HL-60 (cell line): ENCODE measurements around the gene COL20A1.

Source experiments
- CTCF ChIP-seq: IDR thresholded peaks from one replicate; pipeline ENCODE4 v1.5.1; 2011; ENCODE audit warnings: low read length, control low read depth, inconsistent platforms; ENCODE audit not compliant: insufficient read depth
- GABPA ChIP-seq: IDR thresholded peaks from 2 replicates; pipeline ENCODE4 v1.6.1; 2012; ENCODE audit warnings: low read depth
- POLR2AphosphoS5 ChIP-seq: IDR thresholded peaks from 2 replicates; pipeline ENCODE4 v1.6.1; 2012; ENCODE audit warnings: low read depth
- TF ChIP-seq, protein P1 (sequence below): IDR thresholded peaks from 2 replicates; pipeline ENCODE4 v1.6.1; 2012; ENCODE audit warnings: low read depth; ENCODE audit not compliant: insufficient replicate concordance

- TF ChIP-seq CTCF, result no peak
- TF ChIP-seq, protein P1, sequence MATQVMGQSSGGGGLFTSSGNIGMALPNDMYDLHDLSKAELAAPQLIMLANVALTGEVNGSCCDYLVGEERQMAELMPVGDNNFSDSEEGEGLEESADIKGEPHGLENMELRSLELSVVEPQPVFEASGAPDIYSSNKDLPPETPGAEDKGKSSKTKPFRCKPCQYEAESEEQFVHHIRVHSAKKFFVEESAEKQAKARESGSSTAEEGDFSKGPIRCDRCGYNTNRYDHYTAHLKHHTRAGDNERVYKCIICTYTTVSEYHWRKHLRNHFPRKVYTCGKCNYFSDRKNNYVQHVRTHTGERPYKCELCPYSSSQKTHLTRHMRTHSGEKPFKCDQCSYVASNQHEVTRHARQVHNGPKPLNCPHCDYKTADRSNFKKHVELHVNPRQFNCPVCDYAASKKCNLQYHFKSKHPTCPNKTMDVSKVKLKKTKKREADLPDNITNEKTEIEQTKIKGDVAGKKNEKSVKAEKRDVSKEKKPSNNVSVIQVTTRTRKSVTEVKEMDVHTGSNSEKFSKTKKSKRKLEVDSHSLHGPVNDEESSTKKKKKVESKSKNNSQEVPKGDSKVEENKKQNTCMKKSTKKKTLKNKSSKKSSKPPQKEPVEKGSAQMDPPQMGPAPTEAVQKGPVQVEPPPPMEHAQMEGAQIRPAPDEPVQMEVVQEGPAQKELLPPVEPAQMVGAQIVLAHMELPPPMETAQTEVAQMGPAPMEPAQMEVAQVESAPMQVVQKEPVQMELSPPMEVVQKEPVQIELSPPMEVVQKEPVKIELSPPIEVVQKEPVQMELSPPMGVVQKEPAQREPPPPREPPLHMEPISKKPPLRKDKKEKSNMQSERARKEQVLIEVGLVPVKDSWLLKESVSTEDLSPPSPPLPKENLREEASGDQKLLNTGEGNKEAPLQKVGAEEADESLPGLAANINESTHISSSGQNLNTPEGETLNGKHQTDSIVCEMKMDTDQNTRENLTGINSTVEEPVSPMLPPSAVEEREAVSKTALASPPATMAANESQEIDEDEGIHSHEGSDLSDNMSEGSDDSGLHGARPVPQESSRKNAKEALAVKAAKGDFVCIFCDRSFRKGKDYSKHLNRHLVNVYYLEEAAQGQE, result no peak
- no peak for TF ChIP-seq GABPA
- no peak for TF ChIP-seq POLR2AphosphoS5
Observed at GRCh38 chr20:63372971-63373885, 80.2 kb downstream of the COL20A1 start.
